NCI-H524 (cell line): ENCODE data around the gene MAPK9.
A peak's percentile ranks its signal among the peaks of the same experiment; 100 is the strongest.

ENCODE experiments used
- DNase-seq, 2 experiments: peaks; one replicate each; lab custom pipeline; 2025; lab: John Stamatoyannopoulos, UW

Gene MAPK9

GRCh38 chr5:180291943-180292831 is at the start of gene MAPK9:
Gene MAPK9 (minus strand): TSS chr5:180292083. CDS start chr5:180280561, 11,522 bp downstream.
- peak; percentile 33 to 75 for DNase-seq

GRCh38 chr5:180341595-180341994 is 49.7 kb upstream of the MAPK9 start:
- DNase-seq: no peak

GRCh38 chr5:180340856-180341255 is 49.0 kb upstream of the MAPK9 start:
- DNase-seq: no peak

- DNase-seq: no peak
Observed at GRCh38 chr5:180339583-180340183, 47.8 kb upstream of the MAPK9 start.

GRCh38 chr5:180338001-180338707 is 46.3 kb upstream of the MAPK9 start:
- no peak for DNase-seq

- no peak for DNase-seq
Observed at GRCh38 chr5:180336234-180337020, 44.5 kb upstream of the MAPK9 start.

GRCh38 chr5:180335614-180336233 is 43.8 kb upstream of the MAPK9 start:
- DNase-seq: no peak

- no peak for DNase-seq
Observed at GRCh38 chr5:180334751-180335613, 43.1 kb upstream of the MAPK9 start.

- no peak for DNase-seq
Observed at GRCh38 chr5:180334176-180334575, 42.3 kb upstream of the MAPK9 start.

GRCh38 chr5:180333661-180334060 is 41.8 kb upstream of the MAPK9 start:
- DNase-seq: no peak

- no peak for DNase-seq
Observed at GRCh38 chr5:180332861-180333260, 41.0 kb upstream of the MAPK9 start.

GRCh38 chr5:180332051-180332517 is 40.2 kb upstream of the MAPK9 start:
- no peak for DNase-seq

- DNase-seq: no peak
Observed at GRCh38 chr5:180331647-180331950, 39.7 kb upstream of the MAPK9 start.

- no peak for DNase-seq
Observed at GRCh38 chr5:180330810-180331646, 39.1 kb upstream of the MAPK9 start.

- no peak for DNase-seq
Observed at GRCh38 chr5:180330270-180330648, 38.4 kb upstream of the MAPK9 start.

- DNase-seq: no peak
Observed at GRCh38 chr5:180329606-180330269, 37.9 kb upstream of the MAPK9 start.

GRCh38 chr5:180329138-180329435 is 37.2 kb upstream of the MAPK9 start:
- no peak for DNase-seq

GRCh38 chr5:180328296-180329137 is 36.6 kb upstream of the MAPK9 start:
- peak; percentile 71 to 81 for DNase-seq
